ENCODE data around the gene RAB4A.

RAB4A gene

GRCh38 chr1:229247871-229248270 lies 23.0 kb upstream of the RAB4A start:
- no peak for DNase-seq

- DNase-seq = no peak
Observed at GRCh38 chr1:229248821-229249817, 21.8 kb upstream of the RAB4A start.

- peak; percentile 20 for DNase-seq
Observed at GRCh38 chr1:229249854-229250644, 20.9 kb upstream of the RAB4A start.

GRCh38 chr1:229251185-229251584 lies 19.7 kb upstream of the RAB4A start:
- peak; percentile 54 for DNase-seq

- no peak for DNase-seq
Observed at GRCh38 chr1:229252228-229252984, 18.5 kb upstream of the RAB4A start.

GRCh38 chr1:229253151-229253974 lies 17.5 kb upstream of the RAB4A start:
- DNase-seq = no peak

GRCh38 chr1:229254910-229255541 lies 15.9 kb upstream of the RAB4A start:
- peak; percentile 54 for DNase-seq

- DNase-seq = peak; percentile 87
Observed at GRCh38 chr1:229258031-229258756, 12.7 kb upstream of the RAB4A start.

GRCh38 chr1:229258757-229259060 lies 12.2 kb upstream of the RAB4A start:
- DNase-seq = no peak

GRCh38 chr1:229260297-229260696 lies 10.6 kb upstream of the RAB4A start:
- DNase-seq = no peak

GRCh38 chr1:229262239-229262638 lies 8.7 kb upstream of the RAB4A start:
- DNase-seq = no peak

GRCh38 chr1:229263254-229263653 lies 7.7 kb upstream of the RAB4A start:
- DNase-seq = no peak

- DNase-seq = no peak
Observed at GRCh38 chr1:229264068-229264467, 6.8 kb upstream of the RAB4A start.

- no peak for DNase-seq
Observed at GRCh38 chr1:229264487-229264886, 6.4 kb upstream of the RAB4A start.

GRCh38 chr1:229266274-229266673 lies 4.6 kb upstream of the RAB4A start:
- no peak for DNase-seq

- no peak for DNase-seq
Observed at GRCh38 chr1:229266832-229267500, 3.9 kb upstream of the RAB4A start.

- no peak for DNase-seq
Observed at GRCh38 chr1:229268505-229268904, 2.4 kb upstream of the RAB4A start.

GRCh38 chr1:229271448-229272159 lies 693 bp downstream of the RAB4A start:
- peak; percentile 64 for DNase-seq
